HG02840 (cell line): ENCODE data around the gene DDX51.

ENCODE experiments used
- ATAC-seq: cut with Tn5 transposase; IDR thresholded peaks from one replicate; pipeline ENCODE4 v1.9.1; 2021; ENCODE audit warnings: mild to moderate bottlenecking, moderate library complexity, moderate number of reproducible peaks; ENCODE audit not compliant: unreplicated experiment, low FRiP score

DDX51 gene

DNA sequence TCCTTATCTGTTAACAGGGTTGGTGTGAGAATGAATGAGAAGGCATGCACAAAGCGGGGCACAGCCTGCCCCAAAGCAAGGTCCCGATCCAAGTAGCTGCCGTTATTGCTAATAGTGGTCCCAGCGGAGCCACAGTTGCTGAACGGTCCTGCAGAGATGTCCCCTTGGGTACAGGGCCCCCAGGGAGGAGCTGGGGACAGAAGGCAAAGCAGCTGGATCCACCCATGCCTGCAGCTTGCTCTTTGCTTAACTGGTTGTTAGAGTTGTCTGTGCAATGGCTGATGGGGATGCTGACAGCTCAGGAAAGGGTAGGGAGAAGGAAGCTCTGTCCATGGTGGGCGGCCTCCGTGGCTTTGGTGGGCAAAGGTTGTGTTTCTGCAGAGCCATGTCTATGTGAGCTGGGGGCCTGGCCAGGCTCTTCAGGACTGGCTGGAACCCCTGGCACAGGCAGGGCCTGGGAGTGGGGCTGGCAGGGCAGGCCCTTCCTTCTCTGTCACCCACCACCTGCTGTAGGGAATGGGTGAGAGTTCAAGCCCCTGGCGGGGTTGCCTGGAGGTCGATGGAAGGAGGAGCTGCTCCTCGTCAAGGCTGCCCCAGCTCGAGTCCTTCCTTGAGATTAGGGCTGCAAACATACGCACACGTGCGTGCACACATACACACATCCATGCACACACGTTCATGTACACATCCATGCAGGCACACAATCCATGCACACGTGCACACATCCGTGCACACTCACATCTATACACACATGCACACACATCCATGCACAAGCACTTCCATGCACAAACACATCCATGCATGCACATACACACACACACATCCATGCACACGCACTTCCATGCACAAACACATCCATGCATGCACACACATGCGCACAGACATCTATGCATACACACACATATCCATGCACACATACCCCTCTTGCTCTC lies 35.6 kb upstream of the DDX51 start:
- ATAC-seq: no peak

DNA sequence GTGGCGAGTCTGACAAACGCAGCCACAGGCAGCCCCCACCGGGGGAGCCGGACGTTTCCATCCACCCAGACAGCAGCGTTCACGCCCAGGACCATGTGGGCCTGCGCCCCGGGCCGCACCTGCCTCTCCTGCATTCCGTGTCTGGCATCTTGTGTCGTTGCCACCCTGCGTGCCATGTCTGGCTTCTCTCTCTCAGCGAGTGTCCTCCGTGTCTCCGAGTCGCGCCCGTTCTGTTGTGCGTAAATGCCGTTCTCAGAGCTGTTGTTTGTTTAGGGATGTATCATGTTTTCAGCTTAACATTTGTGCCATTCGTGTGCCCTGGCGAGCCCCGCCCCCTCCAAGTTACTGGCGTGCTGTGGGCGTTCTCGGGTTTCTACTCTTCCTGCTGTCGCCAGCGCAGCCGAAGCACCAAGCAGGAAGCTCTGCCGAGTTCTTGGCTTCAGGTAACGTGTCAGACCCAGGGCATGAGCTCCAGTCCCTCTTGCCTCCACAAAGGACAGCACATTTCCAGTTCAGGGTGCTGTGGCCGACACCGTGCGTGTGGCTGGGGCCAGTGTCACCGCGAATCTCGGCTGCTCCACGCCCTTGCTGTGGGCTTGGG lies 34.8 kb upstream of the DDX51 start:
- no peak for ATAC-seq

GRCh38 chr12:132178316-132178715 lies 34.2 kb upstream of the DDX51 start:
- no peak for ATAC-seq

DNA sequence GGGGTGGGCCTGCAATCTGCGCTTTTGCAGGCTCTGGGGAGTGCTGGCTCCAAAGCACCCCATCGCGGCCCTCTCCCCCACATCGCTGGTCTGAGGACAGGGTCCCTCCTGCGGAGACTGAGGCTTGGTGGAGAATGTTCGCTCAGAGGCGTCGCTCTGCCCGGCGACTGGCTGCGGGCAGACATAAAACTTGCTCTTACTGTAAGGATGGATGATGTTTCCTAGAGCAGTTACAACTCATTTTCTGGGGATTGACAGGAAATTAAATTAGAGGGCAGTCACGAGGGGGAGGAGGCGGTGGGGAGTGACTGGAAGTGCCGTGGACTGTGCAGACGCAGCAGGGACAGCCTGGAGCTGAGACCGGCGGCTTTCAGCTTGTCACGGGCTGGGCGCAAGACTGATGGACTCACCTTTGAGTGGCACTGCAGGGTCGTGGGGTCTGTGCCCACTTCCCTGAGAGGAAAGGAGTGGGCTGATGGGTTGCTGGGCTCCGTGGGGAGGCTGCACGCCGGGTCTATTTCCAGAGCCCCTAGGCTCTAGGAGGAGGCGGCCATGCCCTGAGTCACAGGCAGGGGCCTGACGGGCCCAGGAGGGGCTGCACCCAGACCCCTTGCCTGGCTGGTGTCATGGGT lies 32.9 kb upstream of the DDX51 start:
- no peak for ATAC-seq

DNA sequence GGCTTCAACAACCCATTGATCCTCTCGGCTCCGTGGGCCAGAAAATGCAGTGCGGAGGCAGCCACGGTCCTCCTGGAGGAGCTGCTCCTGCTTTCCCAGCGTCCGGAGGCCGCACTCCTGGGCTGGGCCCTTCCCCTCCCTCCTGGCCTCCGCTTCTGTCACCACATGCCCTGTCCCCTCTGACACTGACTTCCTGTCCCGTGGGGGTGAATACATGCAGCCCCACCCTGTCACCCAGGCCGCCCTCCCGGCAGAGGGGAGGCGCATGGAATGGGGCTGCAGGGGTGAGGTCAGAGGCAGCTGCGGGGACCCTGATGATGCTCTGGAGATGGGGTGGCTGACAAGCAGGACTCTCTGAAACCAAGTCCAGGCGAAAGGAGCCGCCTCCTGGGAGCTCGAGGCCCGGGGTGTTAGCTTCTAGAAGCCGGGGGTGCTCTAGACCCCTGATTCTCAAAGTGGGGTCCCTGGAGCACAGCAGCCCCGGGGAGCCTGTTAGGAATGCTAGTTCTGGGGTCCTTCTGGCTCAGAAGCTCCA lies 32.3 kb upstream of the DDX51 start:
- no peak for ATAC-seq

GRCh38 chr12:132175496-132176384 lies 31.6 kb upstream of the DDX51 start:
- no peak for ATAC-seq

DNA sequence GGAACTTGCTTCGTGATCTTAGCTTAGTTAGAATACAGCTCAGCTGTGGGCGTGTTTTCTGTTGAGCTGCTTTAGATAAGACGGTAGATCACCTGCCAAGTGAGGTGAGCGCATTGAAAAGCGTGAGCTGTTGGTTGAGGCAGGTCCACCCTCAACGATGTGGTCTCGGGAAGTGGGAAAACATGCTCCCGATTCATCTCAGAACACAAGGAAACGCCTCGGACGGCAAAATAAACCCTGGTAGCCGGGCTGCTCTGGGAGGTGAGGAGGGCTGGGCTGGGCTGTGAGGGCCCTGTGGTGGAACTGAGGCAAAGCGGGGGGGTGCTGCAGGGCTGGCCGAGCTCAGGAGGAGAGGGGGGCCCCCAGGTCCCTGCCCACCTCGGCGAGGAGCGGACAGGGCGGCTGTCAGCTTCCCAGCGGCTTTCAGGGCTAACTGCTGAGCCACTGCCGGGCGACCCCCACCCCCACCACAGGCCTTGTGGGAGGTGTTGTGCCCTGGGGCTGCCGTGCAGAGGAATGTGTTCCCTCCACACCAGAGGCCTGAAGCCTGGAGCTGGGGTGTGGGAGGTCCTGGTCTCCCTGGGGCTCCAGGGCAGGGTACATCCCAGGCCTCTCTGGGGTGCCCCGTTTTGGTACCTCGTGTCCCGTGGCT lies 30.8 kb upstream of the DDX51 start:
- no peak for ATAC-seq

DNA sequence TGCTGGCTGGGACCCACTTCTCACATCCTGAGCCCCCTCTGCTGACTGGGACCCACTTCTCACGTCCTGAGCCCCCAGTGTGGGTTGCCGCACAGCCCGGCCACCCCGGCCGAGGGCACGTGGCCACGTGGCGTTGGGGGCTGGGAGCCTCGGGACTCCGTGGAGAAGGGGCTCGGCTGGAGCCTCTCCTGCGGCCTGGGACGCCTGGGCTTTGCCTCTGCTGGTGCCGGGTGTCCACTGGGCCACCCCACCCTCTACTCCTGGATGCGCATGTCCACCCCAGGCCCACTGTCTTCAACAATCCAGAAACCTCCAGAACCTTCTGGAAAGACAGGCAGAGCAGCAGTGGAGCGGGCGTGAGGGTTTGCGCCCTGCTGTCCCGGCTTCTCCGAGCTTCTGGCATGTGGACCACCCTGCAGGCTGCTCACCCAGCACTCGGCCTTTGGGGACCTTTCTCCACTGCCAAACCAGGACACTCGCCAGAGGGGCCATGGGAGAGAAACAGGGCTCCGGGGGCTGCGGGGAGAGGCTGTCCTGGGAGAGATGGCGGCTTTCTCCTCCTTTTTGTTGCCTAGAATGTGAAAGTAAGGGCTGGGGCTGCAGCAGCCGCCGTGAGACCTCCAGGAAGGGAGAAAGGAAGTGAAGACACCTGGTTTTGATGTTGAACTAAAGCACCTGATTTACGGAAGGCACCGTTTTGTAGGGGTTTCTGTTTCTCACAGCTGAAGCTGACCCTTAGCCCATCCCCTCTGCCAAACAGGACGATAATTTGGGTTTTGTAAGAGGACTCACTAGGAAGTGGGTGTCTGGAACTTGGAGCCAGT lies 30.1 kb upstream of the DDX51 start:
- ATAC-seq: no peak

- no peak for ATAC-seq
Observed at GRCh38 chr12:132173135-132174014, 29.3 kb upstream of the DDX51 start.

DNA sequence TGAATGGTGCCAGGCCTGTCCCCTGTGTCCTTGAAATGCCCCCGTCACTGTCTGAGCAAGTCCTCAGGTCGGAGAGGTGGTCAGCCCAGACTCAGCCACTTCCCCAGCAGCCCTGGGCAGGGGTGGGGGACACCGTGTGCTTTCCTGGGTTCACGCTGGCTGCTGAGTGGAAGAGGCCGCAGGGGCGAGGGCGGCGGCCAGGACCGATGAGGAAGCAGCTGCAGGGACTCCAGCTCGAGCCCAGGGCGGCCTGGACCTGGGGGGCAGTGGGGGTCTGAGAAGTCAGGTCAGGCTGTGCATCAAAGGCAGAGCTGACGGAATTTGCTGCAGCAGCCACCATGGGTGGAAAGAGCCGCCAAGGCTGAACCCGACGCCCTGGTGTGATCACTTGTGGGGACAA lies 28.5 kb upstream of the DDX51 start:
- ATAC-seq: no peak

DNA sequence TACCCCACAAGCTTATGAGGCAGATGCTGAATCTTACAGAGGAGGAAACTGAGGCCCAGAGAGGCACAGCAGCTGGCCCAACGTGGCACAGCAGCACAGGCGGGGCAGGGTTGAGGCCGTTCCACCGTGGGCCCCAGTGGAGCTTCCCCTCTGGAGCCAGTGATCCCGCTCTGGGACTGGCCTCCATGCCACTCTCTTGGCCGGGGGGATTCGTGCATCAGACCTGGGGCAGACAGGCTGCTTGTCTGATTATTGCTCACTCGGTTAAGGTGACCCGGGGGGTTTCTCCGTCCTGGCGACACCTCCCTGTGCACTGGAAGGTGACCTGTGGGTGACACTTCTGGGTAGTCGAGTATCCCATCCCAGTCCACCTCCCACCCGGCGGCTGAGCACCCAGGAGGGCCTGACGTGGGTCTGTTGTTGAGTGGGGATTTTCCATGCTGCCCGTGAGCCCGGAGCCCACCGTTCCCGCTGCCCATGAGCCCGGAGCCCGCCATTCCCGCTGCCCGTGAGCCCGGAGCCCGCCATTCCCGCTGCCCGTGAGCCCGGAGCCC lies 27.9 kb upstream of the DDX51 start:
- ATAC-seq: no peak

DNA sequence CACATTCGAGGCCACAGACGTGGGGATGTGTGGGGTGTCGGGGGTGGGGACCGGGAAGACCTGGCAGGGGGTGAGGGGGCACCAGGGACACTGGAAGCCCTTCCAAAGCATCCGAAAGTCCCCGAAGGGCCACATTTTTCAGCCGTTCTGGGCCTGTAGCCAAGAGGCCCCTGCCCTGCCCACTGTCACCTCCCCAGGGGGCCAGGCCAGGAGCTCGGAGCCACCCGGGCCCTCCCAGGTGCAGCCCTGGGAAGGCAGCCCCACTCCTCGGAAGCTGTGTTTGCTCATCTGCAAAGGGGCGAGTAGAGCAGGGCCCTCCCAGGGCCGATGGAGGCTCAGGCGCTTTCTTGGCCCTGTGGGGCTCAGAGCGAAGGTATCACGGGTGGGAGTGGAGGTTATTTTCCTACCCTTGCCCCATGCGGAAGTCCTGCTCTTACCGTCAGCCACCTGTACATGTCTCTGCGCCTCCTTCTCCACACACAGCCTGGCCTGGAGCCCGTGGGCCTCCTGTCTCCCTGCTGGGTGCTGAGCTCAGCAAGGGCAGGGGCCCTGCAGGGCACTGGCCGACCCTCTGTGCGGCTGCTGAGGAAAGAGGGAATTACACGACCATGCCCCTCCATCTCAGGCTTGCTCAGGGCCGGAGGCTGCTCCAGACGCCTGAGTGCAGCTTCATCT lies 27.3 kb upstream of the DDX51 start:
- ATAC-seq: no peak

GRCh38 chr12:132170637-132171292 lies 26.6 kb upstream of the DDX51 start:
- ATAC-seq: no peak

DNA sequence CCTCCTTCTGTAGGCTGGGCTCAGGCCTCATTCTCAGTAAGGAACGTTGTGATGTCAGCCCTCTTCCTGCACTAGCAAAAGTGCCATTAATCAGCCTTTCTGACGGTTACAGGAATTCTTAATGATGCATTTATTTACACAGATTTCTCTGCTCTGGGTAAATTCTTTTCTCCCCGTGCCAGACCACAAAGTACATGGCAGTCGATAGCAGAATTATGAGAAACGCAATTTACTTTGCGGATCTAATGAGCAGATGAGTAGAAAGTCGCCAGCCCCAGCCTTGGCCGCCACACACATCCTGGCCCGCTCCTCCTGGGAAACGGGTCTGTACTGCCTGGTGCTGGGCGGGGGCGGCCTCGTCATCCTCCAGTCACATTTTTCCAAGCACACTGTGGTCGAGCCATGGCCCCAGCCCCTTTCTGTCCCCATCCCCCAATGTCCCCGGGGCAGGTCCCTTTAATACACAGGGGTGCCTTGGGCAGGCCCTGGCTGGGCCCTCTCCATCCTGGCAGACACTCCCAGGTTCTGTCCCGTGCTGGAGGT lies 26.0 kb upstream of the DDX51 start:
- ATAC-seq: no peak

DNA sequence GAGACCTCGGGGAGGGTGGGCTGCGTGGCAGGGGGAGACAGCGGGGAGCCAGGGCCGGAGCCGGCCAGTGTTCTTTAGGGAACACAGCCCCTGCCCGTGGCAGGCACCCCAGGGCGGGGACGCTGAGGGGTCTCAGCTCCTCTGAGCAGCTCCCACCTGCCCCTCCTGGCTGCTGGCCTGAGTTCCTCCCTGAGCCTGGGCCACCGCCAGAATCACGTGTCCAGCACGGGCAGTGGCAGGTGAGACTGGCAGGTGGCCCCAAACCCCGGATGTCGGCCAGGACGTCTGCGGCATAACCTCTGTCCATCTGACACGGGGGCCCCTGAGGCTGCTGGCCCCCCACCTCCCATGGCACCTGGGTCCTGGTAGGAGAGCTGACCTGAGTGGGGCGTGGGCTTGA lies 25.3 kb upstream of the DDX51 start:
- no peak for ATAC-seq

DNA sequence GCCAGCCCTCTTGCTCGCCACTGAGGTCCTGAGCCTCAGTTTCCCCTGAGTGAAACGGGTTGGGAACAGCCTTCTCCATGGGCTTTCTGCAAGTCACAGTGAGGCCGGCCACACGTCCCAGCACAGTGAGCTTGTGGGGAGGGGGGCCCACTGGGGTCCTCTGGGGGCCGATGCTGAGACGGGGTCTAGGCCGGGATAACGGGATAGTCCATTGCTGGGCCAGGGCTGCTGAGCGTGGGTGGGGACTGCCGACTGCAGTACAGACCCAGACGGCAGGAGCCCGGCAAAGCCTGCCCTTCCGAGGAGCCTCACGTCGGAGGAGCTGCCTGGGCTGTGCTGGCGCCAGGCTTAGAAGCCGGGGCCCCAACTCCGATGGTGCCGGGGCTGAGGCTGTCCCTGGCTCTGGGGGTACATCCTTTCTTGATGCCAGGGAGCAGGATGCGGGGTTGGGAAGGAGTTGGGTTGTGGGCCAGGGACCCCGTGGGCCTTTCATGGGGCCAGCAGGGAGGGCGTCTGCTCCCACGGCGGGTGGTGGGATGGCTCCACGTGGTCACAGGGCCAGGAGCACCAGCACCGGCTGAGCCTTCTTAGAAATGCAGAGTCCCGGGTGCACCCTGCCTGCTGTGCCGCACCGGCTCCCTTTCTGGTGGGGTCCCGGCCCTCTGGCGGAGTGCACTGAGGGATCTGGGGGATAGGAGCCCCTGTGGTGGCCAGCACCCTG lies 24.4 kb upstream of the DDX51 start:
- ATAC-seq: no peak
